GM12878 (cell line): ENCODE results near the gene ANKRD65. TPM values are rescaled to one million over a fixed set of nuclear protein-coding genes. Genes with fewer than 3 reads are reported as not detected.
A peak's percentile ranks its signal among the peaks of the same experiment; 100 is the strongest.

Experiments
- MEF2B ChIP-seq: fragments of 450-650 bp; IDR thresholded peaks from 2 replicates; pipeline ENCODE4 v1.6.1; 2018; ENCODE audit warnings: mild to moderate bottlenecking, moderate library complexity; ENCODE audit not compliant: partially characterized antibody, poor library complexity, severe bottlenecking
- MXI1 ChIP-seq: fragments of 150-350 bp; IDR thresholded peaks from 2 replicates; pipeline ENCODE4 v1.6.1; 2011; ENCODE audit warnings: low read depth, mild to moderate bottlenecking, inconsistent platforms, low read length, improper control_type of control experiment
- POLR2A ChIP-seq: IDR thresholded peaks from 2 replicates; pipeline ENCODE4 v1.6.1; 2011; ENCODE audit warnings: low read depth, mild to moderate bottlenecking, low read length
- SRF ChIP-seq, 2 experiments: IDR thresholded peaks; 2 replicates each; pipeline ENCODE4 v1.6.1; 2011; ENCODE audit warnings: low read depth in 2 of 2, low read length in 2 of 2, mild to moderate bottlenecking in 1 of 2, moderate library complexity in 1 of 2
- STAT3 ChIP-seq: IDR thresholded peaks from 2 replicates; pipeline ENCODE4 v1.6.1; 2011; ENCODE audit warnings: low read depth, low read length, improper control_type of control experiment
- SUZ12 ChIP-seq: fragments of 200-600 bp; sonication (generic); IDR thresholded peaks from one replicate; pipeline ENCODE4 v1.6.1; 2018; ENCODE audit warnings: antibody characterized with exemption, mild to moderate bottlenecking; ENCODE audit not compliant: unreplicated experiment
- TARDBP ChIP-seq: IDR thresholded peaks from 2 replicates; pipeline ENCODE4 v1.6.1; 2016; ENCODE audit warnings: borderline replicate concordance
- TCF7 ChIP-seq: IDR thresholded peaks from 2 replicates; pipeline ENCODE4 v1.6.1; 2014; ENCODE audit warnings: antibody characterized with exemption, borderline replicate concordance
- polyA plus RNA-seq, 11 experiments: library from polyadenylated mRNA; depleted of rRNA in 4 of 11; unstranded in 6 of 11; stranded (reverse) in 5 of 11; fragments of >200 nt; fragmentation: Nextera tagmentation in 4 of 11; fragmentation: Illumina TruSeq in 1 of 11; extraction: Ambion mirVana in 4 of 11; extraction: Trizol in 1 of 11; gene quantifications; 1 replicate in 1 of 11; 2 replicates in 10 of 11; pipeline versions ENCODE4 v1.2.1 to v1.2.3, GENCODE V29; 2011 to 2016; ENCODE audit warnings: inconsistent platforms in 2 of 11, missing spikeins in 2 of 11, low read depth in 1 of 11
- total RNA-seq, 4 experiments: library from RNA; depleted of rRNA in 3 of 4; stranded (reverse); fragments of >200 nt in 3 of 4; fragmentation: Illumina TruSeq in 1 of 4; extraction: Trizol in 1 of 4; gene quantifications; 2 replicates each; pipeline versions ENCODE4 v1.2.1 to v1.2.3, GENCODE V29; 2013 to 2021
- TF ChIP-seq, protein P1 (sequence below): fragments of 150-350 bp; IDR thresholded peaks from 2 replicates; pipeline ENCODE4 v1.6.1; 2014; ENCODE audit warnings: mild to moderate bottlenecking, low read depth, low read length
- TF ChIP-seq, protein P2 (sequence below): fragments of 450-650 bp; IDR thresholded peaks from 2 replicates; pipeline ENCODE4 v1.6.1; 2017; ENCODE audit warnings: mild to moderate bottlenecking, moderate library complexity
- TF ChIP-seq, protein P3 (sequence below): fragments of 450-650 bp; IDR thresholded peaks from 2 replicates; pipeline ENCODE4 v1.6.1; 2014; ENCODE audit warnings: mild to moderate bottlenecking
- TF ChIP-seq, protein P4 (sequence below): fragments of 450-650 bp; formaldehyde crosslinking; IDR thresholded peaks from 2 replicates; pipeline ENCODE4 v1.4.0; 2022; ENCODE audit warnings: mild to moderate bottlenecking, moderate library complexity
- TF ChIP-seq, protein P5 (sequence below): fragments of 450-650 bp; formaldehyde crosslinking; IDR thresholded peaks from 2 replicates; pipeline ENCODE4 v1.5.0; 2022; ENCODE audit warnings: mild to moderate bottlenecking, missing genetic modification characterization

Gene ANKRD65
- total and polyA plus RNA-seq, 10 of the 15 experiments (the other 5 are each of a cell fraction or from before 2014, with no cell fraction given): 0.05 to 2.8 (median 0.37) TPM

DNA sequence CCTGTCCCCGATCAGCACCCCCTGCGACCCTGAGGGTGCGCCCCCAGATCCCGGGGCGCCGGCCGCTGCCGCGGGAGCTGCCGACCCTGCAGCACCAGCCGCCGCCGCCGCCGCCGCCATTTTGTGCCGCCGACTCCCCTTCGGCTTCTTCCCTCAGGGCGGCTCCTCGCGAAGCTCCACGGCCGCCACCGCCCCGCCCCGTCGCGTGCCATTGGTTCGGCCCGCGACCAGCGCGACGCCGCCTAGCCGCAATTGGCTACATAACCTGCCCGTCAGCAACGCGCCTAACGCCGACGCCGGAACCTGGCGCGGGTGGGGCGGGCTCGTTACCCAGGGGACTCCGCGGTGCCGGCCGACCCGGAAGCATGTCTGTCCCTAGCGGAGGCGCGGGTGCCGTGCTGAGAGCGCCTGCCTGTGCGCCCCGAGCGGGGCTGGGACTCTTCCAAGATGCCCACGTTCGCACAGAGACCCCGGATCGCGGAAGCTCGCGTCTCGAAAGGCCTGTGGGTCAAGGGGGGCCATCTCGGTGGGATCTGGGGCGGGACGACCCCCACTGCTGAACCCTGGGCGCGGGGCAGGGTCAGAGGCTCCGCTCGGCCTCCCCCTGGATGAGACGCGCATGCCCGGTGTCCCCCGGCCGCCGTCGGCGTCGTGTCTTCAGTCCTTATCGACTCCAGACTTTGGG is 21.7 kb downstream of the ANKRD65 start, which contains the start of gene CCNL2 (continued):
- TF ChIP-seq, protein P1, sequence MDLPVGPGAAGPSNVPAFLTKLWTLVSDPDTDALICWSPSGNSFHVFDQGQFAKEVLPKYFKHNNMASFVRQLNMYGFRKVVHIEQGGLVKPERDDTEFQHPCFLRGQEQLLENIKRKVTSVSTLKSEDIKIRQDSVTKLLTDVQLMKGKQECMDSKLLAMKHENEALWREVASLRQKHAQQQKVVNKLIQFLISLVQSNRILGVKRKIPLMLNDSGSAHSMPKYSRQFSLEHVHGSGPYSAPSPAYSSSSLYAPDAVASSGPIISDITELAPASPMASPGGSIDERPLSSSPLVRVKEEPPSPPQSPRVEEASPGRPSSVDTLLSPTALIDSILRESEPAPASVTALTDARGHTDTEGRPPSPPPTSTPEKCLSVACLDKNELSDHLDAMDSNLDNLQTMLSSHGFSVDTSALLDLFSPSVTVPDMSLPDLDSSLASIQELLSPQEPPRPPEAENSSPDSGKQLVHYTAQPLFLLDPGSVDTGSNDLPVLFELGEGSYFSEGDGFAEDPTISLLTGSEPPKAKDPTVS: no peak
- TF ChIP-seq, protein P2, sequence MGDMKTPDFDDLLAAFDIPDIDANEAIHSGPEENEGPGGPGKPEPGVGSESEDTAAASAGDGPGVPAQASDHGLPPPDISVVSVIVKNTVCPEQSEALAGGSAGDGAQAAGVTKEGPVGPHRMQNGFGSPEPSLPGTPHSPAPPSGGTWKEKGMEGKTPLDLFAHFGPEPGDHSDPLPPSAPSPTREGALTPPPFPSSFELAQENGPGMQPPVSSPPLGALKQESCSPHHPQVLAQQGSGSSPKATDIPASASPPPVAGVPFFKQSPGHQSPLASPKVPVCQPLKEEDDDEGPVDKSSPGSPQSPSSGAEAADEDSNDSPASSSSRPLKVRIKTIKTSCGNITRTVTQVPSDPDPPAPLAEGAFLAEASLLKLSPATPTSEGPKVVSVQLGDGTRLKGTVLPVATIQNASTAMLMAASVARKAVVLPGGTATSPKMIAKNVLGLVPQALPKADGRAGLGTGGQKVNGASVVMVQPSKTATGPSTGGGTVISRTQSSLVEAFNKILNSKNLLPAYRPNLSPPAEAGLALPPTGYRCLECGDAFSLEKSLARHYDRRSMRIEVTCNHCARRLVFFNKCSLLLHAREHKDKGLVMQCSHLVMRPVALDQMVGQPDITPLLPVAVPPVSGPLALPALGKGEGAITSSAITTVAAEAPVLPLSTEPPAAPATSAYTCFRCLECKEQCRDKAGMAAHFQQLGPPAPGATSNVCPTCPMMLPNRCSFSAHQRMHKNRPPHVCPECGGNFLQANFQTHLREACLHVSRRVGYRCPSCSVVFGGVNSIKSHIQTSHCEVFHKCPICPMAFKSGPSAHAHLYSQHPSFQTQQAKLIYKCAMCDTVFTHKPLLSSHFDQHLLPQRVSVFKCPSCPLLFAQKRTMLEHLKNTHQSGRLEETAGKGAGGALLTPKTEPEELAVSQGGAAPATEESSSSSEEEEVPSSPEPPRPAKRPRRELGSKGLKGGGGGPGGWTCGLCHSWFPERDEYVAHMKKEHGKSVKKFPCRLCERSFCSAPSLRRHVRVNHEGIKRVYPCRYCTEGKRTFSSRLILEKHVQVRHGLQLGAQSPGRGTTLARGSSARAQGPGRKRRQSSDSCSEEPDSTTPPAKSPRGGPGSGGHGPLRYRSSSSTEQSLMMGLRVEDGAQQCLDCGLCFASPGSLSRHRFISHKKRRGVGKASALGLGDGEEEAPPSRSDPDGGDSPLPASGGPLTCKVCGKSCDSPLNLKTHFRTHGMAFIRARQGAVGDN: peak; percentile 33
- TF ChIP-seq MEF2B: peak; percentile 70
- TF ChIP-seq STAT3: no peak
- TF ChIP-seq, protein P3, sequence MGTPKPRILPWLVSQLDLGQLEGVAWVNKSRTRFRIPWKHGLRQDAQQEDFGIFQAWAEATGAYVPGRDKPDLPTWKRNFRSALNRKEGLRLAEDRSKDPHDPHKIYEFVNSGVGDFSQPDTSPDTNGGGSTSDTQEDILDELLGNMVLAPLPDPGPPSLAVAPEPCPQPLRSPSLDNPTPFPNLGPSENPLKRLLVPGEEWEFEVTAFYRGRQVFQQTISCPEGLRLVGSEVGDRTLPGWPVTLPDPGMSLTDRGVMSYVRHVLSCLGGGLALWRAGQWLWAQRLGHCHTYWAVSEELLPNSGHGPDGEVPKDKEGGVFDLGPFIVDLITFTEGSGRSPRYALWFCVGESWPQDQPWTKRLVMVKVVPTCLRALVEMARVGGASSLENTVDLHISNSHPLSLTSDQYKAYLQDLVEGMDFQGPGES: peak; percentile 97
- TF ChIP-seq, protein P4, sequence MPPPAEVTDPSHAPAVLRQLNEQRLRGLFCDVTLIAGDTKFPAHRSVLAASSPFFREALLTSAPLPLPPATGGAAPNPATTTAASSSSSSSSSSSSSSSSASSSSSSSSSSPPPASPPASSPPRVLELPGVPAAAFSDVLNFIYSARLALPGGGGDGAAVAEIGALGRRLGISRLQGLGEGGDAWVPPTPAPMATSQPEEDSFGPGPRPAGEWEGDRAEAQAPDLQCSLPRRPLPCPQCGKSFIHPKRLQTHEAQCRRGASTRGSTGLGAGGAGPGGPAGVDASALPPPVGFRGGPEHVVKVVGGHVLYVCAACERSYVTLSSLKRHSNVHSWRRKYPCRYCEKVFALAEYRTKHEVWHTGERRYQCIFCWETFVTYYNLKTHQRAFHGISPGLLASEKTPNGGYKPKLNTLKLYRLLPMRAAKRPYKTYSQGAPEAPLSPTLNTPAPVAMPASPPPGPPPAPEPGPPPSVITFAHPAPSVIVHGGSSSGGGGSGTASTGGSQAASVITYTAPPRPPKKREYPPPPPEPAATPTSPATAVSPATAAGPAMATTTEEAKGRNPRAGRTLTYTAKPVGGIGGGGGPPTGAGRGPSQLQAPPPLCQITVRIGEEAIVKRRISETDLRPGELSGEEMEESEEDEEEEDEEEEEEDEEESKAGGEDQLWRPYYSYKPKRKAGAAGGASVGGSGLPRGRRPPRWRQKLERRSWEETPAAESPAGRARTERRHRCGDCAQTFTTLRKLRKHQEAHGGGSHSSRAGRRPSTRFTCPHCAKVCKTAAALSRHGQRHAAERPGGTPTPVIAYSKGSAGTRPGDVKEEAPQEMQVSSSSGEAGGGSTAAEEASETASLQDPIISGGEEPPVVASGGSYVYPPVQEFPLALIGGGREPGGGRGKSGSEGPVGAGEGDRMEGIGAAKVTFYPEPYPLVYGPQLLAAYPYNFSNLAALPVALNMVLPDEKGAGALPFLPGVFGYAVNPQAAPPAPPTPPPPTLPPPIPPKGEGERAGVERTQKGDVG (CRISPR knock-in tag): no peak
- TF ChIP-seq SUZ12: no peak
- no peak for TF ChIP-seq TCF7
- no peak for TF ChIP-seq TARDBP
- TF ChIP-seq MXI1: peak; percentile 90
- peak; percentile 88 for TF ChIP-seq POLR2A
- TF ChIP-seq, protein P5, sequence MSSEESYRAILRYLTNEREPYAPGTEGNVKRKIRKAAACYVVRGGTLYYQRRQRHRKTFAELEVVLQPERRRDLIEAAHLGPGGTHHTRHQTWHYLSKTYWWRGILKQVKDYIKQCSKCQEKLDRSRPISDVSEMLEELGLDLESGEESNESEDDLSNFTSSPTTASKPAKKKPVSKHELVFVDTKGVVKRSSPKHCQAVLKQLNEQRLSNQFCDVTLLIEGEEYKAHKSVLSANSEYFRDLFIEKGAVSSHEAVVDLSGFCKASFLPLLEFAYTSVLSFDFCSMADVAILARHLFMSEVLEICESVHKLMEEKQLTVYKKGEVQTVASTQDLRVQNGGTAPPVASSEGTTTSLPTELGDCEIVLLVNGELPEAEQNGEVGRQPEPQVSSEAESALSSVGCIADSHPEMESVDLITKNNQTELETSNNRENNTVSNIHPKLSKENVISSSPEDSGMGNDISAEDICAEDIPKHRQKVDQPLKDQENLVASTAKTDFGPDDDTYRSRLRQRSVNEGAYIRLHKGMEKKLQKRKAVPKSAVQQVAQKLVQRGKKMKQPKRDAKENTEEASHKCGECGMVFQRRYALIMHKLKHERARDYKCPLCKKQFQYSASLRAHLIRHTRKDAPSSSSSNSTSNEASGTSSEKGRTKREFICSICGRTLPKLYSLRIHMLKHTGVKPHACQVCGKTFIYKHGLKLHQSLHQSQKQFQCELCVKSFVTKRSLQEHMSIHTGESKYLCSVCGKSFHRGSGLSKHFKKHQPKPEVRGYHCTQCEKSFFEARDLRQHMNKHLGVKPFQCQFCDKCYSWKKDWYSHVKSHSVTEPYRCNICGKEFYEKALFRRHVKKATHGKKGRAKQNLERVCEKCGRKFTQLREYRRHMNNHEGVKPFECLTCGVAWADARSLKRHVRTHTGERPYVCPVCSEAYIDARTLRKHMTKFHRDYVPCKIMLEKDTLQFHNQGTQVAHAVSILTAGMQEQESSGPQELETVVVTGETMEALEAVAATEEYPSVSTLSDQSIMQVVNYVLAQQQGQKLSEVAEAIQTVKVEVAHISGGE (CRISPR knock-in tag): no peak
- TF ChIP-seq SRF (IDR thresholded peaks at IDR 0.05; ENCODE audit: low read depth in 2 of 2, low read length in 2 of 2): 0 out of 4 replicates have a peak, but pooled peaks of 1 of the 2 experiments have one; percentile 15
